HL-60/S4 (cell line): Measurements from ENCODE around the gene CS.

Experiments
- in situ Hi-C: fragments of 300-500 bp; cut with MboI; formaldehyde crosslinking; loops from 2 replicates; pipeline ENCODE4 v1.14.3; 2022; ENCODE audit warnings: low sequenced_read_pairs

CS gene

GRCh38 chr12:56252649-56253048 is 47.5 kb downstream of the CS start:
- in situ Hi-C loops: no loop called here

DNA sequence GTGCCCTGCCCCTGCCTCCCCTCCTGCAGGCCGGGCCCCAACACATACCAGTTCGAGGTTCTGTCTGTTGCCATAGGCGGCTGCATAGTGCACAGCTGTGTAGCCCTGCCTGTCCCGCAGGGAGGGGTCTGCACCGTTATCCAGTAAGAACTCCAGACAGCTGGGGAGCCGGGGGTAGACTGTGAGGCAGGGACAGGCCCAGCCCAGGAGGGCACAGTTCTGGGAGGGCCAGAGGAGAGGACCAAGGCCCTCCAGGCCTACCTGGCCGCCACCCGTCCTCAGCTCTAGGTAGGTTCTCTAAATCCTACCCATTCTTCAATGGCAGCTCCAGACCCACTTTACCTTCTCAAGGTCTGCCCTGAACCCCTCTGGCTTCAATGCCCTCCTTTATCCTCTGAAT is 51.4 kb downstream of the CS start:
- in situ Hi-C loops: no loop called here

DNA sequence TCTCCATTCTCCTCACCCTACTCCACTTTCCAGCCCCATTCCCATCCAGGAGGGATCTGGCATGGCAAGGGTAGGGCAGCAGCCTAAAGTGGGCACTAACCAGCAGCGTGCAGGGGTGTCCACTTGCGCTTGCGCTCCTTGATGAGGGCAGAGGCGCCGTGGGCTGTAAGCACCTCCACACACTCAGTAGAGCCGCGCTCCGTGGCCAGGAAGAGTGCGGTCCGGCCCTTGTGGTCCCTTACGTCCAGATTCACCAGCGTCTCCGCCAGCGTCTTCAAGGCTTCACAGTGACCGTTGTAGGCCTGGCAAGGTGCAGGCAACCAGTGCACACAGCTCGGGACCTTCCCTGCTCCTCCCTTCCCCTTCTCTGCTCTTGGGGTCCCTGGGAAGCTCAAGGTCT is 52.2 kb downstream of the CS start:
- in situ Hi-C loops: no loop called here

DNA sequence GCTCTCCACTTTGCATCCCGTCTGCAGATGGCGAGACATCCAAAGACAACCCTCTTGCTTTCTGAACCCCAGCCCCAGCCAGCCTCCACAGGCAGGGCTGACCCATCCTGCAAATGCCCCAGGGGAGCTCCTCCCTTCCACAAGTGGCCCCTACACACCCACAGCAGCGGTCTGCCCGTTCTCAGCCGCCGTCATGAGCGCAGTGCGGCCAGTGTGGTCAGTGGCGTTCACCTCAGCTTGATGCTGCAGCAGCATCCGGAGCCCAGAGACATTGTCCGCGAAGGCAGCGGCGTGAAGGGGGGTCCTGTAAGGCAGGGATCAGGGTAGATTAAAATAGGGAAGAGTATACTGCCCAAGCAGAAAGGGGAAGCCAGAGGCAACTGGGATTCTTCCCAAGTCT is 55.6 kb downstream of the CS start:
- in situ Hi-C loops: no loop called here

DNA sequence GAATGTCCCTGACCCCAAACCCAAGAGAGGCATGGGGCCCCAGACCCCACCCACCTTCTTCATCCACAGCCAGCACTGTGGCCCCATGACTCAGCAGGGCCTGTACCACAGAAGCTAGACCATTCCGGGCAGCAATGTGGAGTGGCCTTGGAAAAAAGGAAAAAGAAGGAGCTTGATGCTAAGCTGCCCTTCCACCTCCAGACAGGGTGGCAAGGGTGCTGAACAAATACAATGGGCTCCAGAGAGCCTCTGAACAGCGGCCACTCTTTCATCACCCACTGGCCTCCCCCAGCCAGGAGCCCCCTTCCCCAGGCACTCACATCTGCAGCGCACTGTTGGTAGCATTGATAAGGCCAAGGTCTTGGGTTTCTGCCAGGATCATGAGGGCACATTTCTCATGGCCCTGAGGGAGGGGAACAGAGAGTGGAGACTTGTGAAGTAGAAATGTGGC is 56.4 kb downstream of the CS start:
- in situ Hi-C loops: no loop called here

DNA sequence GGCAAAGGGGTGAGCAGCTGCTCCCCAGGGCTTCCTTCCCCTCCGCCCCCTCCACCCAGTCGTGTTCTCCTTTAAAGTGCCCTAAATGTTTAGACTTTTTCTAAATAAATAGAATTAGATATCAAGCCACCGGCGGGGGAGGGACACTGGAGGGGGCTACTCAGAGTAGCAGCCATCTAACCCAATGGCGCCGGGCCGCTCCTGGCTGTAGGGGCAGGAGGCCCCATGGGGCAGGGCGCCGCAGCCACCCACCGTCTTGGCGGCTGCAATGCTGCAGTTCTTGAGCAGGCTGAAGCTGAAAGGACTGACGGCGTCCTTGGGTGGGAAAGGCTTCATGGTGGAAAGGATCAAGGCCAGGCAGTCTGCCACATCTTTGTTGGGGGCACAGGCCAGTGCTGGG is 57.1 kb downstream of the CS start:
- in situ Hi-C loops: no loop called here

DNA sequence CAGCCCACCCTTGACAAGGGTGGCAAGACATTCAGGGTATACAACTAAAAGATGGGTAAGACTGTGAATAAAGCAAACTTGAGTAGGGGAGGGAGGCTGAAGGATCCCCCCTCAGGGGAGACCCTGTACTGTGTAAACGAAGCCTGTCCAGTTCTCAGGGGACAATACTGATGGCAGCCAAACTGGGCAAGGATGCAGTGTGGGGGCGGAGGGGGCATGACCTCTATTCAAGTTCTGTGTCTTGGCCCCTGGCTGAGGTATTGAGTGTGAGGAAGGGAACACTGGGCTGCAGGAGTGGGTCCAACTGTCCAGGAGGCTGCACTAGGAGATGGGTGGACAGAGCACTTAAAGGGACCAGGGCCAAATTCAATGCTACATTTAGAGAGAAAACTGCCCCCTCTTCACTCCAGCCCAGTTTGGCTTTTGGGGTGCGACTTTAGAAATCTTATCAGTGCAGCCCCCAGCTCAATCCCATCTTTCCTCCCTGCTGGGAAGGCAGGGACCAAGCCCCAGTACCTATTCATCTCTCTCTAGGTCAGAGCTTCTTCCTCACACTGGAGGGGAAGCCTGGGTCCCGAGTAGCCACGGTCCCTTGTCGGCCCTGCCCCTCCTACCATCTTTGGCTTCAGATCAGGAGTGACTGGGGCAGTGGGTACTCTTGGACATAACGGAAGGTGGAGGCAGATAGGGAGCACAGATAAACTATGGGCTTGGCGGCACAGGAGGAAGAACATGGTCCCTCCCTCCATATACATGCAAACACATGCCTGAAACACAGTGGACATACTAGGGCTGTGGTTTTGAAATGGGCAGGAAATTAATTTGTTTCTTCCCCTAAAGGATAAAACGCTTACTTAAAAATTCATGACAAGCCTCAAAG is 58.5 kb downstream of the CS start:
- in situ Hi-C loops: no loop called here

- in situ Hi-C loops: no loop called here
Measured at GRCh38 chr12:56237552-56237951, 62.6 kb downstream of the CS start.

- in situ Hi-C loops: no loop called here
Measured at GRCh38 chr12:56236985-56237384, 63.1 kb downstream of the CS start.

GRCh38 chr12:56236091-56236490 is 64.0 kb downstream of the CS start:
- in situ Hi-C loops: no loop called here

DNA sequence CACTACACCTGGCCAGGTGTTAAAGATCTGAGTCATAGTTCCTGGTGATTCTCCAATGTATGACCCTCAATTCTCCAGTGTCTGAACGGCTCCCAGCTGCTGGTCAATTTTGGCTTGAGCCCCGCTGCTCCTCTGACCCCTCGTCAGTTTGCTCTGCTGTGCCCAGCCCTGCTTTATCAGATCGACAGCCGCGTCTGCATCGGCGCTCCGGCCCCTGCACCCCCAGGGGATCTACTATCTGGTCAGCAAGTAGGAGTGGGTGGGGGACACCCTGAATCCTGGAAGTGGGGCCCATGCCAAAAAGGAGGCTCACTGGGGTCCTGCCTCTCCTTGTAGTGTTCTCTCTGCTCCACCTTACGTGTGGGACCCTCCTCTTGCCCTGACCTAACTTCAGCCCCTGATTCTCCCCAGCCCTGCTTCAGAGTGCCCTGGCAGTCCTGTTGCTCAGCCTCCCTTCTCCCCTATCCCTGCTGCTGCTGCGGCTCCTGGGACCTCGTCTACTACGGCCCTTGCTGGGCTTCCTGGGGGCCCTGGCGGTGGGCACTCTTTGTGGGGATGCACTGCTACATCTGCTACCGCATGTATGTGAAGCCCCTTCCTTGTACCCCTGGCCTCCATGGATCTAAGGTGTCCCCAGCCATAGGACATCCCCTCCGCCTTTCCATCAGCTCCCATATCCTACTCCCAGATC is 65.2 kb downstream of the CS start:
- in situ Hi-C loops: no loop called here

DNA sequence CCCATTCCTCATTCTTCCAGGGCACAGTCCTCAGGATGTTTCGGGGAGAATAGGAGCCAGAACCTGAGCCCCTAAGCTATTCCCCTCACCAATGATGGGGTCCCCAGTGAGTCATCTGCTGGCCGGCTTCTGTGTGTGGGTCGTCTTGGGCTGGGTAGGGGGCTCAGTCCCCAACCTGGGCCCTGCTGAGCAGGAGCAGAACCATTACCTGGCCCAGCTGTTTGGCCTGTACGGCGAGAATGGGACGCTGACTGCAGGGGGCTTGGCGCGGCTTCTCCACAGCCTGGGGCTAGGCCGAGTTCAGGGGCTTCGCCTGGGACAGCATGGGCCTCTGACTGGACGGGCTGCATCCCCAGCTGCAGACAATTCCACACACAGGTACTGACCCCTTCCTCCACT is 68.9 kb downstream of the CS start:
- in situ Hi-C loops: no loop called here

GRCh38 chr12:56230432-56231183 is 69.5 kb downstream of the CS start:
- in situ Hi-C loops: no loop called here

DNA sequence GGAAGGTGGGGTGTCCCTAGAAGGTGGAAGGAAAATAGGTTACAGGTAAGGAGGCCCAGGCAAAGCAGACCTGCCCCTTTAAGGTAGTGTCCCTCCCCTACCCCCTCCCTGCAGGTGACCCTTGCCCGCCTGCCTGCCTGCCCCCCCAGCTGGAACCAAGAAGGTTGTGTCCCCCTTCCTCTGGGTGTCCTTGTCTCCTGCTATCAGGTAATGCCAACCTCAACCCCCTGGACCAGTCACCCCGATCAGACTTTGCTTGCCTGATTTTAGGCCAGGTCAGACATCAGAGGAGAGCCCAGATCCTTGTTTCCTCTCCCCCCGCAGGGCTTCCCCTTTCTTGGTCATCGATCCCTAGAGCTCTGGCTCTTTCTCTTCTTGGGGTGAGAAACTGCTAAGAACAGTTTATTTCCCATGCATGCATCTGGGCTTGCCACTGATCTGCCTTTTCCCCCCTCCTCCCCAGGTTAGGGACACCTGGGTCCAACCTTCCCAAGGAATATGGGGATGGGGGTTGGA is 70.2 kb downstream of the CS start, which contains the start of gene SLC39A5:
Gene SLC39A5 (plus strand): TSS at position 136 of the 516 bp plus-strand sequence. CDS start 1,224 bp downstream, outside the sequence.
- in situ Hi-C loops: no loop called here

DNA sequence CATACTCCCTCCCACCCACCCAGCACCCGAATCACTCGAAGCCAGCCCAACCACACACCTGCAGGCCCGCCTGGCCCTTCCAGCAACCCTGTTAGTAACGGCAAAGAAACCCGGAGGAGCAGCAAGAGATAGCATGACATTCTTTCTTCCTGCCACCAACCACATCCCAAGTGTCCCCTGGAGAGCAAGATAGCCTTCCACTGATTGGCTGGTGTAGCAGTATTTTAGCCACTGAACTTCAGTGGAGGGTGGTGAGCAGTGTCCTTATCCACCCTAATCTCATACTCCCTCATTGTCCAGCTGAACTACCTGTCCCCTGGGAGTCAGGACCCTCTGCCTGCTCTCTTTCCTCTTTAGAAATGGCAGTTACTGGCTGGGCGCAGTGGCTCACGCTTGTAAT is 71.0 kb downstream of the CS start:
- in situ Hi-C loops: no loop called here

- in situ Hi-C loops: no loop called here
Measured at GRCh38 chr12:56224954-56225353, 75.2 kb downstream of the CS start.

DNA sequence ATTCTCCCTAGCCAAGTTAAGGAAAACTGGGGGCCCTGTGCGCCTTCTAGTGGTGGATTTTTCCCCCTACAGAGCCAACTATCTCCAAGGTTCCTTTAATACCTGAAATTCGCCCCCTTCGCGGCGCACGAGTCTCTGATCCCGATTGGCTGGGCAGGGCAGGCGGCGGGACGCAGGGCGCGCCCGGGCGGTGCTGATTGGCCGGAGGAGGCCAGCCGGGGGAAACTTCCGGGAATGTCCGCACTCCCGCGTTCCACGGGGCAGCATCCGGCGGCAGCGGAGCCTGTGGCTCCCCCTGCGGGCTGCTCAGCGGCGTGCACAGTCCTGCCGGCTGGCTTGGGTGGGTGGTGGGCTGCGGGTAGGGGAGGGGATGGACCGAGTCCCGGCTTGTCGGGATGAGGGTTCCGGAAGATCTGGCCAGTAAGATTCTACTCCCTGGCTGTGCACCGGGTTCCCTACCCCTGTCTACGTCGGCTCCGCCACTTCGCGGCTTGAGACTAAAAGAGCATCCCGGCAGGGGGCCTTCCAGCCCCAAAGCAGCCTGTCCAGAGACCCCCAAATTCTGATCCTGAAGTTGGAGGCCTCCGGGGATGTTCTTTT is 75.9 kb downstream of the CS start, which contains the start of gene NABP2:
Gene NABP2 (plus strand): TSS at position 241 of the 600 bp plus-strand sequence. CDS start 515 bp downstream, outside the sequence.
- in situ Hi-C loops: no loop called here

- in situ Hi-C loops: no loop called here
Measured at GRCh38 chr12:56223571-56224101, 76.5 kb downstream of the CS start.

GRCh38 chr12:56222531-56222895 is 77.6 kb downstream of the CS start:
- in situ Hi-C loops: no loop called here

DNA sequence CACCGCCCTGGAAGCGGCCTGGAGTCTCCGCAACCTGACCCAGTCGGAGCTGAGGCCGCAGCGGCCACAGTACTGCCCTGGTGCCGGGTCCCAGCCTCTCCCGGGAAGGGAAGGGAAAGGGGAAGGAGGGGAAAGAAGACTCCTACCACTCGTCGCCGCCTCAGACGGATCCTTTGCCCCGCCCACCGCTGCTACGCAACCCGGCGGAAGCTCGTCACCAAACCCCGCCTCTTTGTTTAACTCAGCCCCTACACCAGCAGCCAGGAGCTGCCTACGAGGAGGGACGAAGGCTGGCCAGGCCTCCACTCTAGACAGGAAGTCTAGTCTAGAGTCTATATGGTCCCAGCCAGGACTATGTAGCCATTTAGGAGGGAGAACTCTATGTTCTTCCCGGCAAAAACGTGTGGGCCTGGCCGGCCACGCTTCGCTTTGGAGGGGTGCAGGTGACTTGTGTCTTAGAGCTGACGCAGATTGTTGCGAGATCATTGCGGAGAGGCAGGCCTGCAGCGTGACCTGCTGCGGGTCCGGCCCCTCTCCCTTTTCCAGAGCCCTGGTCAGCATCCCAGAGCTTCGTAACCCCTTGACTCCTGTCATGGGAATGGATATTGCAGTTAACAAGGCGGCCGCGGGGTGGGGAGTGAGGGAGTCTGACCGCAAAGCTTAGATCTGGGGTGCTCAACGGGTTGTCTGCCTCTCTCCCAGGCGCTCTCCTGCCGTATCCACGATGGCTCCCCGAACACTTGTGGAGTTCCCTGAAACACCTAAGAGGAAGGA is 78.2 kb downstream of the CS start, which contains the start of gene RNF41:
Gene RNF41 (minus strand): TSS at position 166 of the 774 bp plus-strand sequence. CDS start 7,875 bp downstream, outside the sequence.
- in situ Hi-C loops: no loop called here
